ENCODE measurements around the gene VPS37B. TPM values are rescaled to one million over a fixed set of nuclear protein-coding genes. Genes with fewer than 3 reads are reported as not detected.

The VPS37B gene
- total RNA-seq, 1 experiment from 2014 or later = 51.4 TPM

DNA sequence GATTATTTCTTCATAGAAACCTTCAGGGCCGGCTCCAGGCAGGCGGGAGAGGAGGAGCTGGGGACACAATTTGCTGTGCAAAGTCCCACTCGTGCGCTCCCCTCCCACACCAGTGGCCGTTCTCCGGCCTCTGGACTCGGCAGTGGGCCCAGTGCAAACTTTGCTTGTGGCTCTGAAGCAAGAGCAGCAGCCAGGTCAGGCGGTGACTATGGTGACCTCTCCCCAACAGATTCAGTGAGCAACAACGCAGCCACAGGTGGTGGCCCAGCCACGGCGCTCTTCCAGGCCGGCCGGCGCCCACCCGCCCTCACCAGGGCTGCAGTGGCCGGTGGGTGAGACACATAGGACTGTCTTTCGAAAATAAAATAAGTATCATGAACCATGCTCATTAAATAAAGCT, 29.5 kb downstream of the VPS37B start:
- no peak for DNase-seq (ENCODE audit: low read depth)

GRCh38 chr12:122865268-122866231, 30.4 kb downstream of the VPS37B start:
- DNase-seq (ENCODE audit: low read depth) = no peak

GRCh38 chr12:122864894-122865253, 31.1 kb downstream of the VPS37B start:
- no peak for DNase-seq (ENCODE audit: low read depth)

- DNase-seq (ENCODE audit: low read depth) = no peak
These were observed 32.8 kb downstream of the VPS37B start for GRCh38 chr12:122862872-122863701.

- DNase-seq (ENCODE audit: low read depth) = no peak
These were observed 33.8 kb downstream of the VPS37B start for GRCh38 chr12:122862110-122862634.

- no peak for DNase-seq (ENCODE audit: low read depth)
These were observed 34.3 kb downstream of the VPS37B start for GRCh38 chr12:122861587-122861970.

DNA sequence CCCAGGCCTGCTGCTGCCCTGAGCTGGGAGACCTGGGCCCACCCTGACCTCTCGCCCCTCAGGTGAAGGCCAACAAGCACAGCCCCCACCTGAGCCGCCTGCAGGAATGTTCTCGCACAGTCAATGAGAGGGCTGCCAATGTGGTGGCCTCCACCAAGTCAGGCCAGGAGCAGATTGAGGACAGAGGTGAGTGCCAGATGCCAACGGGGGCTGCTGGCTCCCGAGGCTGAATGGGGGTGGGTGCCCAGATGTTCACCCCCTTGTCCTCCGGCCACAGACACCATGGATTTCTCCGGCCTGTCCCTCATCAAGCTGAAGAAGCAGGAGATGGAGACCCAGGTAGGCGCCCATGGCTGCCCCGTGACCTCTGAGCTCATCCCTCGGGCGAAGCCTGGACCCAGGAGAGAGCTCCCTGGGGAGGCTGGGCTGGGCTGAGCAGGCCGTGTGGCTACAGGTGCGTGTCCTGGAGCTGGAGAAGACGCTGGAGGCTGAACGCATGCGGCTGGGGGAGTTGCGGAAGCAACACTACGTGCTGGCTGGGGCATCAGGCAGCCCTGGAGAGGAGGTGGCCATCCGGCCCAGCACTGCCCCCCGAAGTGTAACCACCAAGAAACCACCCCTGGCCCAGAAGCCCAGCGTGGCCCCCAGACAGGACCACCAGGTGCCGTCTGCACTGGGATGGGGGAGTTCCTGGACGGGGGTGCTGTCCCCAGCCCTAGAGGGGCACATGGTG, 34.9 kb downstream of the VPS37B start:
- no peak for DNase-seq (ENCODE audit: low read depth)

GRCh38 chr12:122860040-122860853, 35.7 kb downstream of the VPS37B start:
- DNase-seq (ENCODE audit: low read depth) = peak; percentile 85

GRCh38 chr12:122859303-122860039, 36.5 kb downstream of the VPS37B start:
- DNase-seq (ENCODE audit: low read depth) = no peak

GRCh38 chr12:122858591-122859302, 37.2 kb downstream of the VPS37B start:
- DNase-seq (ENCODE audit: low read depth) = no peak

DNA sequence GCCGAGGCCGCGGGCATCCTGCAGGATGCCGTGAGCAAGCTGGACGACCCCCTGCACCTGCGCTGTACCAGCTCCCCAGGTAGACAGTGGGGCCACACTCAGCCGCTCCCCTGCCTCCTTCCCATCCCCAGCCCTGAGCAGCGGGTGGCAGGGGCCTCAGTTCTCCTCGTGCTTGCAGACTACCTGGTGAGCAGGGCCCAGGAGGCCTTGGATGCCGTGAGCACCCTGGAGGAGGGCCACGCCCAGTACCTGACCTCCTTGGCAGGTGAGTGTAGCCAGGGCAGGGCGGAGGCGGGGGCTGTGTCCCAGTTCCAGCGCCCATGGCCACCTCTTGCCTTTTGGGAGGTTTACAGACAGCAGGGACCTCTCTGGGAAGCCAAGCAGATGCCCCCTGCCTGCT, 37.8 kb downstream of the VPS37B start:
- DNase-seq (ENCODE audit: low read depth) = no peak

- DNase-seq (ENCODE audit: low read depth) = no peak
These were observed 38.8 kb downstream of the VPS37B start for GRCh38 chr12:122856999-122857671.

GRCh38 chr12:122855928-122856831, 39.7 kb downstream of the VPS37B start:
- no peak for DNase-seq (ENCODE audit: low read depth)

DNA sequence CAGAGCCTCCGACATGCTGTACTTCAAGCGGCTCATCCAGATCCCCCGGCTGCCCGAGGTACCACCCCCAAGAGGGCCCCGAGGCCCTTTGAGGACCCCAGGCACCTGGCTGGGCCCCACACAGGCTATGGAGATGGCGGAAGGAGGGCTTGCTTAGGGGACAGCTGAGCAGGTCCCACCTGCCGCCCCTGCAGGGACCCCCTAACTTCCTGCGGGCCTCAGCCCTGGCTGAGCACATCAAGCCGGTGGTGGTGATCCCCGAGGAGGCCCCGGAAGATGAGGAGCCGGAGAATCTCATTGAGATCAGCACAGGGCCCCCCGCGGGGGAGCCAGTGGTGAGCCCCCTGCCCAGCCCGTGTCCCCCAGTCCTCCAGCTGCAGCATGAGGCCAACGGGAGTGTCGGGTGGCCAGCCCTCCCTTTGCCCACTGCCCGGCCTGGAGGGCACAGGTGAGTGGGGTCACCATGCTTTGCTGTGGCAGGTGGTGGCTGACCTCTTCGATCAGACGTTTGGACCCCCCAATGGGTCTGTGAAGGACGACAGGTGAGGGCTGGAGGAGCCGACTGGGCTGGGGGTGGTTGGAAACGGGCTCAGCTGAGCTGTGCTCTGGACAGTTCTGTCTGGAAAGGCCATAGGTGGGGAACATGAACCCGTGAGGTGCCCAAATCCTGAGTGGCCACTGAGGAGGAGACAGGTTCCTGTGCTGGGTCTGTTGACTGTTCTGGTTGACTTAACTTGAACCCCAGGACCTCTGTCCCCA, 40.7 kb downstream of the VPS37B start:
- DNase-seq (ENCODE audit: low read depth) = no peak

- DNase-seq (ENCODE audit: low read depth) = no peak
These were observed 41.4 kb downstream of the VPS37B start for GRCh38 chr12:122854554-122854953.

GRCh38 chr12:122853582-122854245, 42.2 kb downstream of the VPS37B start:
- no peak for DNase-seq (ENCODE audit: low read depth)
